ENCODE measurements around the gene CHD9NB.
"Not testable (repeated sequence)": the region's sequence is repeated elsewhere in the genome, so short reads cannot be mapped to it uniquely, and the experiment has no call there.

Gene CHD9NB

DNA sequence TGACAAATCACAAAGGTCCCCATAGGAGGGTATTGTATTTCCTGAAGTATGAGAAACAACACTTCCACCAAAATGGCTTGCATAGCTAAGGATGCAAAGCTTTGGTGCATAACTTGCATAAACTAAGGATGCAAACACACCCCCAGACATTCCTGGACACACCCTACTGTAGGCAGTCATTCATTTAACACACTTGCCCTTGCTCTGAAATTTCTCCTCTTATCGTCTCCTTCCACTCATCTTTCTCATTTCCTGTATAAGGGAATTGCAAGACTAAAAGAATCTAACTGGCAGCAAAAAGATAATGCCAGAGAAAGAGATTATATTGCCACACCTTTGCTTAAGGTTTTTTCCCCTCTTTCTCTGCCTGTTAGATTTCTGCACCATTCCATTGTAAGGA, 30.4 kb upstream of the CHD9NB start:
- no peak for DNase-seq

DNA sequence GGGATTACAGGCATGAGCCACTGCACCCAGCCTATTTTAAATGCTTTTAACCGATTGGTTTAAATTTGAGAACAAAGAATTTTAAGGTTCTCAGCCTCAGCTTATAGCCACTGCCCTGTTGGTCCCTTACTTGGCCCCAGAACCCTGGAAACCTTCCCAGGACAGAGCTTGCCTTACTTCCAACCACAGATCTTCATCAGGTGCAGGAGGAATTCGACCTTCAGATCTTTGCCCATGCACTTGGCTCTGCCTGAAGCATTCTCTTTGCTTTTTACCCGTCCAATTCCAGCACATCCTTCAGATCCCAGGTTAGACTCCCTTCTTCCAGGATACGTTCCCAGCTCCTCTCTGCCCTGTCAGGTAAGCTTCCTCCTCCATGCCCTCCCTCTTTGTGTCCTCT, 29.8 kb upstream of the CHD9NB start:
- no peak for DNase-seq

DNA sequence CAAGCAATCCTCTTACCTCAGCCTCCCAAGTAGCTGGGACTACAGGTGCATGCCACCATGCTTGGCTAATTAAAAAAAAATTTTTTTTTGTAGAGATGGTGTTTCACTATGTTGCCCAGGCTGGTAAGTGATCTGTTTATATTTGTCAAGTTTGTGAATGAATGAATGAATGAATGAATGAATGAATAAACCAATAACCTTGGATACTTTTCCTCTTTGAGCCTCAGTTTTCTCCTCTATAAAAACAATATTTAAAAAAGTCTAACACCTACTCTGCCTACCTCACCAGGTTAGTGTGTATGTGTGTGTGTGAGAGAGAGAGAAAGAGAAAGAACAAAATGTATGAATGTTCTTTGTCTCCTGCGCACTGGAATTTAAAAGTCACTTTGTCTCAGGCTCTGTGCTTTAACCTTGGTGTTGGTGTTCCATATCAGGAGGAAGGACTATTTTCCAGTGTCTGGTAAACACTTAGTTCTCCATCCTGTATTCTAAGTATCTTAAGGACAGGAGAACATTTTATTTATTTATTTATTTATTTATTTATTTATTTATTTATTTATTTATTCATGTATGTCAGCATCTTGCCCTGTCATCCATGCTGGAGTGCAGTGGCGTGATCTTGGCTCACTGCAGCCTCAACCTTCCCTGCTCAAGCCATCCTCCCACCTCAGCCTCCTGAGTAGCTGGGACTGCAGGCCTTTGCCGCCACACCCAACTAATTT, 29.1 kb upstream of the CHD9NB start:
- DNase-seq, result no peak

DNA sequence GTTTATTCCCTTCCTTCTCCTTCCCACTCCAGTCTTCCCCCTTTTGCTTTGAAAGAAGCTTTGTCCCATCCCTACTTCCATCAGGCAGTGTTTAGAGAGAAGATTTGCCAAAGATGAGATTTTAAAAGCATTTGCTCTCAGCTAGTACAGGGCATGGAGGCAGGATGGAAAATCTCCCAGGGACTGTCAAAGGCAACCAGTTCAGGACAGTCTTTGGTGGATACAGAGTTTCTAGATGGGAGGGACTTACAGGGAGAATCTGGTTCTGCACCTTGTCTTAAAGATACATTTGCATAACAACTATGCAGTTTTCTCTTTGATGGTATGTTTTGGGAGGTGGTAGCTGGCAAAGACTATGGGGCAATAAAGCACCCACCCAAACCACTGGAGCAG, 28.3 kb upstream of the CHD9NB start:
- no peak for DNase-seq

DNA sequence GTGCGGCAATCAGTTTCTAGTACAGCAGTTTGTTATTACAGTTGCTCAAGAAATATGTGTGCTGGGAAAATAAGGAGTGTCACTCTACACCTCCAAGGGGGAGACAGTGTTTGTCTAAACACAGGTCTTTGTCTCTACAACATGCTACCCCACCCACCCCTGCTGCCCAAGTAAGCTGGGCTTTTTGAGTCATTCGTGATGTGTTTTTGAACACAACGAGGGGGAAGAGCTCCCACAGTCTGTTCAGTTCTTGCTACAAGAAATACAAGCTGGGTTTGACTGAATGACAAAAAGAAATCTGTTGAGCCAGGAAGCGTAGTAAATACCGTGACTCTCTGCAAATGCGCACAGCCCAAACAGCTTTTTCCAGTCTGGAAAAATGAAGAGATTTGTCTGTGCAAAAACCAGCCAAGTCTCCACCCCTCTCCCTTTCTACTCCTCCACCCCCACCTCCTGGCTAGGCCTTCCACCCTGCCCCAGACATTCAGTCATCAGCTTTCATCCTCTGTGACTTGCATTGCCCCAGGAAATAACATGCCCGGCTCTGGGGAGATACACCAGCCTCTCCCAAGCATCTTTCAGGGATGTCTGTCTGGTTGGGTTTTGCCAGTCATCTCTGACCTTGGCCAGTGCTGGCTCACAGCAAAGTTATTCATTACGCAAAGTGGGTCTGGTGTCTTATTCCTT, 27.8 kb upstream of the CHD9NB start:
- DNase-seq, result no peak

DNA sequence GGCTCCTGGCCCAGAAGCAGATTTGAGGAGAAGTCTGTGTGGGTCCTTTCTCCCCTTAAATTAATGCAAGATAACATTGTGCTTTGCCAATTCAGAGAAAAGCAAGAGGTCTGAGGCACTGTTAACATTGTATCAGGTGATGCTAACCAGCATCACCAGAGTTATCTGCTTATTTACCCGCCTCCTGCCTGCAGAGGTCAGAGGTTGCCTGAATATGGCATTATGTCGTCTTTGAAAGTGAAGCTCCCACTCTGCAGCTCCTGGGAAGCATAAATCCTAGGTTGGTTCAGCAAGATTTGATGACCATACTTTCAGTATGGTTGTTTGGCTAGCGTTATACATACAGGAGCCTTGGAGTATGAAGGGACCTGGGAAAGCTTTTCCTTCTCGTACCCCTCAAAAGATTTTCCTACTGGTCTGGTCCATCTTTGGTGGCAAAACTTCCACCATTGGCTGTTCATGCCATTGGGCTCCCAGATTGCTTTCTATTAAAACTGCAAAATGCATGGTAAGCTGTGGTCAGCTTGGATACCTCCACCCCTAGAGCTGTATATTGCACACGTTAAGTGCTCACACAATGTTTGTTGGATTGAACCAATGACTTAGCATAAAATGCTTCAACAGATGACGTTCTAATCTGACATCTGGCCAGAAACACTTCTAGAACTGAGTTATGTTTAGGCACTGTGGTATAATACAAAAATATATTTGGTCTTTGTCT, 26.2 kb upstream of the CHD9NB start:
- no peak for DNase-seq

DNA sequence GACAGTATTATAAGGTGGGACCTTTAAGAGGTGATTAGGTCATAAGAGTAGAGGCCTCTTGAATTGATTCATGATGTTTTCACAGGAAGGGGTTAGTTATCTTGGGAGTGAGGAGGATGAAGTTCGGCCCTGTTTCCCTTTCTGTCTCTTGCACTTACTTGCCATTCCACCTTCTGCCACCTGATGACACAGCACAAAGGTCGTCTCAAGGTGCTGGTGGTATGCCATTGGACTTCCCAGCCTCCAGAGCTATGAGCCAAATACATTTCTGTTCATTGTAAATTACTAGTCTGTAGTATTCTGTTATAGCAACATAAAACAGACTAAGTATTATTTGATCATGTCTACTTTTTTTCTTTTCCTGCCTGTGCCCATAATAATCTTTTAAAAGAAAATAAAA, 25.6 kb upstream of the CHD9NB start:
- DNase-seq, result no peak

DNA sequence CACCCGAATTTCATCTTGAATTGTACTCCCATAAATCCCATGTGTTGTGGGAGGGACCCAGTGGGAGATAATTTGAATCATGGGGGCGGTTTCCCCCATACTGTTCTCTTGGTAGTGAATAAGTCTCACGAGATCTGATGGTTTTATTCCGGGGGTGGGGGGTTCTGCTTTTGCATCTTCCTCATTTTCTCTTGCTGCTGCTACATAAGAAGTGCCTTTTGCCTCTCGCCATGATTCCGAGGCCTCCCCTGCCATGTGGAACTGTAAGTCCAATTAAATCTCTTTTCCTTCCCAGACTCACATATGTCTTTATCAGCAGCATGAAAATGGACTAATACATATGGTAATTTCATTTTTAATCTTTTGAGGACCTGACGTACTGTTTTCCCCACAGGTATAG, 22.8 kb upstream of the CHD9NB start:
- not testable (repeated sequence) for DNase-seq

DNA sequence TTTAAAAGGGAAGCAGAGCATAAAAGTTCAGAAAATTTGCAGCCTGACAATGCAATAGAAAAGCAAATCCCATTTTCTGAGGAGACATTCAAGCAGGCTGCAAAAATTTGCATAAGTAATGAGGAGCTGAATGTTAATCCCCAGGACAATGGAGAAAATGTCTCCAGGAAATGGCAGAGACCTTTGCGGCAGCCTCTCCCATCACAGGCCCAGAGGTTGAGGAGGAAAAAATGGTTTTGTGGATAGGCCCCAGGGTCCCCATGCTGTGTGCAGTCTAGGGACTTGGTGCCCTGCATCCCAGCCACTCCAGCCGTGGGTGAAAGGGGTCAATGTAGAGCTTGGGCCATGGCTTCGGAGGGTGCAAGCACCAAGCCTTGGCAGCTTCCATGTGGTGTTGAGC, 21.6 kb upstream of the CHD9NB start:
- not testable (repeated sequence) for DNase-seq

DNA sequence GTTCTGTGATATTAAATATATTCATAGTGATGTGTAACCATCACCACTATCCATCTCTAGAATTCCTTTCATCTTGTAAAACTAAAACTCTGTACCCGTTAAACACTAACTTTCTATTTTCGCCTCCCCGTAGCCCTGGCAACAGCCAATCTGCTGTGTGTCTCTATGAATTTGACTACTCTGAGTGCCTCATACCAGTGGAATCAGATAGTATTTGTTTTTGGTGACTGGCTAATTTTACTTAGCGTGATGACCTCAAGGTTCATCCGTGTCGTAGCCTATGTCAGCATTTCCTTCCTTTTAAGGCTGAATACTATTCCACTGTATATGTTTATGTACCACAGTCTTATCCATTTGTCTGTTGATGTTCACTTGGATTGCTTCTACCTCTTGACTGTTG, 20.3 kb upstream of the CHD9NB start:
- DNase-seq, result no peak

DNA sequence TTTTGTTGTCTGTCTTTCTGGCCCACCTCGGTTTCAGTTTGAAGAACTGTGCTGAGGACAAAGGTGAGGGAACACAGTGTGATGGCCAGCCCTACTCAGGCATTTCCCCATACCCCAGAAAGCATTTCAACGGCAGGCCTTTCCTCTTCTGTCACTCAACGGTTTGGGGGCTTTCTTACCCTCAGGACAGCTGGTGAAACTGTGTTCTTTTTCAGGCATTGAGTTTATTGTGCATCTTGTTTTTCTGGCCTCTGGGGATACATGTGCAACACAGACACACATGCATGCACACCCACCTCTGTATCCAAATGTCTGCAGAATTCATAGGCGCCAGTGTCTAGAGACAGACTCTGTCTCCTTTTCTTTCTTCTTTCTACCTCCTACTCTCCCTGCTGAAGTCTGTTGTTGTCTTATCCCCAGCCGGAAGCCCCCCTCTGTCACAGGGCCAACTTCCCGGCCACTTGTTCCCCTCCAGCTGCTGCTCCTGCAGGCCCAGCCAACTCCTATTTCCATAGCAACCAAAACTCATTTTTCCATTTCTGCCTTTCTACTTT, 19.1 kb upstream of the CHD9NB start:
- DNase-seq, result peak; percentile 39

DNA sequence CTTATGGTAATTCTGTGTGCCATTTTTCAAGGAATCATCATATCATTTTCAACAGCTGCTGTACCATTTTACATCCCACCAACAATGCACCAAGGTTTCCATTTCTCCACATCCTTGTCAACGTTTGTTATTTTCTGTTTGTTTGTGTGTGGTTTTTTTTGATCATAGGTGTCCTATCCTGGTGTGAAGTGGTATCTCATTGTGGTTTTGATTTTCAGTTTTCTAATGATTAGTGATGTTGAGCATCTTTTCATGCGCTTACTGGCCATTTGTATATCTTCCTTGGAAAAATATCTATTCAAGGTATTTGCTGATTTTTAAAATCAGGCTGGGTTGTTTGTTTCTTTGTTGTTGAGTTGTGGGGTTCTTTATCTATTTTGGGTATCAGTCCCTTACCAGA, 17.1 kb upstream of the CHD9NB start:
- DNase-seq, result no peak

DNA sequence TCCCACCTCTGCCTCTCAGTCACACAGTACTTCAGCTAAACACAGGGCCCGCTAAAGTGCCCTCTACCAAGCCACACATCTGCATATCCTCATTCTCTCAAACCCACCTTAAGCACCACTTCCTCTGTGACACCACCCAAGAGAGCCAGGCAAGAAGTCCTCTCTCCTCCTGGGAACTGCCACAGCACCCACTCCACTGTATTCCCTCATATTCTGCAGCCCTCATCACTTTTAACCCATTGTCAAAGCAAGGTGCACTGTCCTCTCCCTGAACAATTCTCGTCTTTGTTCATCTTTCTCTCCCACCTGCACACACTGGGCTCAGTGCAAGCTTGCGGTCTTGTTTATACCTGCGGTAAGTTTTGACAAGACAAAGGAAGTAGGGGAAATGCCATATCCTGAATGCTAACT, 15.7 kb upstream of the CHD9NB start:
- no peak for DNase-seq

DNA sequence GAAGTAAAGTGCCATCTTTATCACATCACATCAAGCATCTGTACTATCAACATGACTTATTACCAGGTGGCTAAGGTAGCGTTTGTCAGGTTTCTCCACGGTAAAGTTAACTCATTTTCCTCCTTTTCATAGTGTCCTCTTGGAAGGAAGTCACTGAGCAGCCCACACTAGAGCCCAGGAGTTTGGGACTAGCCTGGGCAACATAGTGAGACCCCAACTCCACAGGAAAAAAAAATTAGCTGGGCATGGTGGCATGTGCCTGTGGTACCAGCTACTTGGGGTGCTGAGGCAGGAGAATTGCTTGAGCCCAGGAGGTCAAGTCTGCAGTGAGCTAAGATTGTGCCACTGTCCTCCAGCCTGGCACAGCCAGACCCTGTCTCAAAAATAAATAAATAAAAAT, 15.0 kb upstream of the CHD9NB start:
- no peak for DNase-seq

DNA sequence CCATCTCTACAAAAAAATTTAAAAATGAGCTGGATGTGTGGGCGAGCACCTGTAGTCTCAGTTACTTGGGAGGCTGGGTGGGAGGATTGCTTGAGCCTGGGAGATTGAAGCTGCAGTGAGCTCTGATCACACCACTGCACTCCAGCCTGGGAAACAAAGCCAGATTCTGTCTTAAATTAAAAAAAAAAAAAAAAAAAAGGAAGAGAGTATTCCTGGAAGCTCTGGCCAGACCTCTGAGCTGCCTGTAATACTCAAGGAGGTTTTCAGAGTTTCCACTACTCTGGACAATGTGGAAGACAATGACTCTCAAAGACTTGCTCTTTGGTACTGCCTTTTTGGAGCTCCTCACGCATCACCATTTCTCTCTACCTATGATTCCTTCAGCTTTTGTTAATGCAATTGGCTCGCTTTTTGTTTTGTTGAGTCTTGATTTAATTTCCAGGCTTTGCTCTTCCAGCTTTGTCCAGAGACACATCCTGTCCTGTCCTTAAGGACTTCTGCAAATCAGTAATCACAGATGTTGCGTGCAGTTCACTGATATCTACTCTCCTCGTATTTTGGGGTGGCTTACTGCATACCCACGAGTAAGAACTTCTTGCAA, 12.9 kb upstream of the CHD9NB start:
- no peak for DNase-seq

DNA sequence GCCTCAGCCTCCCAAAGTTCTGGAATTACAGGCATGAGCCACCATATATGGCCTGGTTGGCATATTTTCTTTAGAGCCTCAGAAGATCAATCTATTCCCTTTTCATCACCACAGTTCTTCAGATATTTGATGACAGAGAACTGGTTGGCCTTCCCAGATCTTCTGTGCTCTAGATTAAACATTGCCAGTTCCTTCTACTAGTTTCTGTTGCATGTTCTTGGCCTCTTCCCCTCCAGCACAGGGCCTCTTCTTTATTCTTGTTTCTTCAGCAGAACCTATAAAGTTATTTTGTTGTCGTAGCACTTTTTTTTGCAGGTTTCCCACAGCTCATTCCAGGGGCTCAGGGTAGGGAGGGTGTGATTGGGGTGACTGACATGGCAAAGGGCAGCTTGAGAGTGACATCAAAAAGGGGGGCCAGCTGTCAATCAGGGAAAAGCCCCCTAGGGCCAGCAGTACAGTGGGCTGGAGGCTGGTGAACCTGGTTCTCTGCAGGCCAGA, 11.4 kb upstream of the CHD9NB start:
- DNase-seq, result no peak

DNA sequence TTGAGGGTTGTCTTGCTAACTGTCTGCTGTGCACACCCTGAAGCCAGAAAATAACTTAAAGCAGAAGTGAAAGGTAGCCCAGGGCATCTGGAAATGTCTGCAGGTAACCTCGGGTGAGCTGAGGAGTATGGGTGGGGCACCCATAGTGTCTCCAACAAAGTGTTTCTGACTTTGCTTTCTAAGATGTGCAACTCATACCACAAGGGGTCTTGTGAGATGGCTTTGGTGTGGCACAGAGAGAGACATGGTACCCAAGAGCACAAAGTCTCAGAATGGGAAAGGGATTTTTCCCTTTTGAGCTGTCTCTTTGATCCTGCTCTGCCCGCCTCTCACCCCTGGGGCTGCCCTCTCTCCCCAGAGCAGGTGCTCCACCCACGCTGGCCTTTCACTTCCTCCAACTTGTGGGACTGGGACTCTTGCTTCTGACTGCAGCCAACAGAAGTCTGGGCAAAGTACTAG, 9.0 kb upstream of the CHD9NB start:
- DNase-seq, result no peak

DNA sequence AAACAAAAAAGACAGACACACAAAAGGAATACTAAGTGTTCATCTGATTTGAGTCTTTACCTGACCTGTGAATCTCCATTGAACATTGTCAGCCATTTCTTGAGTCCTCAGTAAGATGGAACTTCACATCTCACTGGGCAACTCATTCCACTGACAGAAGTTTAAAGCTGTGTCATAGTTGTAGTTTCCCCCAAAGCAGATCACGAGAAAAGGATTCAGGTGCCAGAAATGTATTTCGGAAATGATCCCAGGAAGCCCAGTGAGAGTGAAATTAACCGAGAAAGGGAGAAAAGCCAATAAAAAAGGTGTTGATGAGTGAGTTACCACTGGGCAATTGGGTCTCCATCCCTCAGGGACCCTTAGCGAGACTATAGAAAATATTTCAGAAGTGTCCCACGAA, 8.6 kb upstream of the CHD9NB start:
- DNase-seq, result no peak

DNA sequence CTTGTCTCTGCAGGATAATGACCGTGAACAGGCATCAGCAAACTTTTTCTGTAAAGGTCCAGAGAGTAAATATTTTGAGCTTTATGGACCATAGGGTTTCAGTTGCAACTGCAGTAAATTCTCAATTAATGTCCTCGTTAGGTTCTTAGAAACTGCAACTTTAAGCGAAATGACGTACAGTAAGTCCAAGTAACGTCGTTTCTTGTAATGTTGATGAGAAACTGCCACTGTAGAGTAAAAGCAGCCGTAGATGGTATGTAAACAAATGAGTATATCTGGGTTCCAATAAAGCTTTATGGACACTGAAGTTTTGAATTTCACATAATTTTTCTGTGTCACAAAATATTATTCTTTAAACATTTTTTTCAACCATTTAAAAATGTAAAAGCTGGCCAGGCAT, 7.0 kb upstream of the CHD9NB start:
- no peak for DNase-seq

DNA sequence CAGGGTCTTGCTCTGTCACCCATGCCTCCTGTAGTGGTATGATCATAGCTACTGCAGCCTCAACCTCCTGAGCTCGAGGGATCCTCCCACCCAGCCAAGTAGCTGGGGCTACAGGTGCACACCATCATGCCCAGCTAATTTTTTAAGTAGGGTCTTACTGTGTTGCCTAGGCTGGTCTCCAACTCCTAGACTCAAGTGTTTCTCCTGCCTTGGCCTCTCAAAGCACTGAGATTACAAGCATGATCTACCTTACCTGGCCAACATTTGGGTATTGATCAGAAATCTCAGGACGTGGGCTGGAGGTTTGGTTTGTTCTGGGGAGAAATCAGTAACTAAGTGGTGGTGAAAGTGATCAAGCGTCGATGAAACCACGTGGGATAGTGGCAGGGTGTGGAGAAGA, 6.2 kb upstream of the CHD9NB start:
- no peak for DNase-seq

DNA sequence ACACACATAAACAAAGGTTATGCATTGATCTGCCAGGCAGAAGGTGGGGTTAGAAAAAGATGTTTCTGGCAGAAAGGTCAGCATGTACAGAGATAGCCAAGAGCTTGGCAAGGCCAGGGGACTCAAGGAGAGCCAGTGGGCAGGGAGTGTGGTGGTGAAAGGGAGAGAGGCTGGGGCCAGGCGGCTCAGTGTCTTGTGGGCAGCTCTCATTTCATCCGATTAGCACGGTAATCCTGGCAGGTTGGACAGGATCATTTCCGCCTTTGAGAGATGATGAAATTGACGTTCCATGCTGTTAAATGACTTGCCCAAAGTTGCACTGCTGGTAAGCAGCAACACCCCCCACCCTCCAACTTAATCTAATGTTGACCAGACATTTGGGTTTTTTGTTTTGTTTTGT, 5.7 kb upstream of the CHD9NB start:
- DNase-seq, result no peak

DNA sequence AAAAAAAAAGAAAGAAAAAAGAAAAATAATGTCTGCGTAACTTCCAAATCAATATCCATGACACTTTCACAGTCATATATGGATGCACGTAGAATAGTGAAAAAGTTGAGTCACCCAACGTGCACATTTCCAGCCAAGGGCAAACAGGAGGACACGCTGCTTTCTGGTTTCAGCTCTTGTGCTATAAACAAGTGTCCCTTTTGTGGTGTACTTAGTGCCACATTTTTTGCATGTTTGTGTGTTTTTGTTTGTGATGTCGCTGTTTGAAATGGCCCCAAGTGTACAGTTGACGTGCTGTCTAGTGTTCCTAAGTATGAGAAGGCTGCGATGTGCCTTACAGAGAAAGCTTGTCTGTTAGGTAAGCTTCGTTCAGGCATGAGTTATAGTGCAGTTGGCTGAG, 5.0 kb upstream of the CHD9NB start:
- no peak for DNase-seq

DNA sequence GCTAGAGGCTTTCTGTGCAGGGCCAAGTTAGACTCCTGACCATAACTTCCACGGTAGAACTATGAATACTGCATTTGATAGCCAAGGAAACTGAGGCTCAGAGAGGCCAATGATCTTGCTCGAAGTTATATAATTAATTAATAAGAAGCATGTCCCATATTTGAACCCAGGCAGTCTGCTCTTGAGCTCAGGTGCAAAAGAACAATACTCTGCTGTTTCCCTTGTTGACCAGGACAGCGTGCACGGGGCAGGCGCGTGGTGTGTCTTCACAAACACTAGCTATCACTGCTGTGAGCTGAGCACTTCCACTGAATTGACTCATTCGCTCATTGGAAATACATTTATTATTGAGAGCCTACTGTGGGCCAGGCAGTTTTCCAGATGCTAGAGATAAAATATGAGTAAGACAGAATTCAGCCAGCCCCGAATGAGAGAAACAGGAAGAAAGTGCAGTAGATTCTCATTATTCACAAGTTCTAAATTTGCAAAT, 3.7 kb upstream of the CHD9NB start:
- no peak for DNase-seq

All from retina (tissue), 1 donor.